Measurements from ENCODE around the gene DEPDC1B. TPM values are rescaled to one million over a fixed set of nuclear protein-coding genes. Genes with fewer than 3 reads are reported as not detected.

DEPDC1B gene
- total RNA-seq, 2 donors from 2014 or later, result 0.66 to 2.3 TPM

- no peak overlapping the region for H3K27ac ChIP-seq
- no peaks in the 10 kb centered on the region for H3K36me3 ChIP-seq (replicated peaks in 1 of 2; ENCODE audit: insufficient read depth in 1 of 2, low read depth in 2 of 2)
- intact Hi-C loops (cut with DNase I), result no loop called here
- TF ChIP-seq CTCF (IDR thresholded peaks at IDR 0.05) (no peak), POLR2A (IDR thresholded peaks at IDR 0.05) (no peak)
- H3K4me1 ChIP-seq, result no peaks in the 10 kb centered on the region
- H3K4me3 ChIP-seq, result no peak overlapping the region
- H3K27me3 ChIP-seq, result no peaks in the 10 kb centered on the region
- ATAC-seq (no peak), DNase-seq (no peak)
- H3K9me3 ChIP-seq, result no peaks in the 10 kb centered on the region
- 48 to 51% methylated on average over 5 of the region's 5 CpGs for WGBS, 2 donors
Measured at GRCh38 chr5:60585618-60586017, 114.3 kb downstream of the DEPDC1B start.

GRCh38 chr5:60584304-60584703 is 115.7 kb downstream of the DEPDC1B start:
- Histone ChIP-seq H3K4me3 (no peak overlapping the region), H3K36me3 (replicated peaks in 1 of 2; ENCODE audit: insufficient read depth in 1 of 2, low read depth in 2 of 2) (no peaks in the 10 kb centered on the region), H3K9me3 (no peaks in the 10 kb centered on the region), H3K4me1 (no peaks in the 10 kb centered on the region), H3K27me3 (no peaks in the 10 kb centered on the region), H3K27ac (no peak overlapping the region)
- no peak for DNase-seq
- TF ChIP-seq POLR2A (IDR thresholded peaks at IDR 0.05) (no peak), CTCF (IDR thresholded peaks at IDR 0.05) (no peak)
- WGBS, 2 donors, result 87 to 91% methylated on average over 2 of the region's 2 CpGs
- intact Hi-C loops (cut with DNase I), result no loop called here
- ATAC-seq, result no peak

- TF ChIP-seq CTCF (IDR thresholded peaks at IDR 0.05) (no peak), POLR2A (IDR thresholded peaks at IDR 0.05) (no peak)
- no peak for ATAC-seq
- intact Hi-C loops (cut with DNase I), result no loop called here
Measured at GRCh38 chr5:60583616-60584015, 116.3 kb downstream of the DEPDC1B start.

GRCh38 chr5:60578315-60578714 is 121.7 kb downstream of the DEPDC1B start:
- no peaks in the 10 kb centered on the region for H3K9me3 ChIP-seq
- no peak overlapping the region for H3K27ac ChIP-seq
- no peaks in the 10 kb centered on the region for H3K36me3 ChIP-seq (replicated peaks in 1 of 2; ENCODE audit: insufficient read depth in 1 of 2, low read depth in 2 of 2)
- ATAC-seq (no peak), DNase-seq (no peak)
- H3K4me3 ChIP-seq, result no peak overlapping the region
- no peak for TF ChIP-seq POLR2A (IDR thresholded peaks at IDR 0.05)
- no peak for TF ChIP-seq CTCF (IDR thresholded peaks at IDR 0.05)
- WGBS, 2 donors, result 63 to 84% methylated on average over 3 of the region's 3 CpGs
- H3K4me1 ChIP-seq, result no peaks in the 10 kb centered on the region
- H3K27me3 ChIP-seq, result no peaks in the 10 kb centered on the region
- intact Hi-C loops (cut with DNase I), result no loop called here

More at GRCh38 chr5:60583616-60584015, 116.3 kb downstream of the DEPDC1B start:
- Histone ChIP-seq H3K27ac (no peak overlapping the region), H3K9me3 (no peaks in the 10 kb centered on the region), H3K4me1 (no peaks in the 10 kb centered on the region), H3K36me3 (replicated peaks in 1 of 2; ENCODE audit: insufficient read depth in 1 of 2, low read depth in 2 of 2) (no peaks in the 10 kb centered on the region), H3K27me3 (no peaks in the 10 kb centered on the region), H3K4me3 (no peak overlapping the region)
- no peak for DNase-seq

- Histone ChIP-seq H3K4me1 (no peaks in the 10 kb centered on the region), H3K9me3 (no peaks in the 10 kb centered on the region), H3K36me3 (replicated peaks in 1 of 2; ENCODE audit: insufficient read depth in 1 of 2, low read depth in 2 of 2) (no peaks in the 10 kb centered on the region), H3K27me3 (no peaks in the 10 kb centered on the region), H3K27ac (no peak overlapping the region), H3K4me3 (no peak overlapping the region)
- WGBS, 2 donors, result 68 to 80% methylated on average over 1 of the region's 1 CpG
- ATAC-seq, result no peak
- DNase-seq, result no peak
- TF ChIP-seq POLR2A (IDR thresholded peaks at IDR 0.05), result no peak
- TF ChIP-seq CTCF (IDR thresholded peaks at IDR 0.05), result no peak
- intact Hi-C loops (cut with DNase I), result no loop called here
Measured at GRCh38 chr5:60577116-60577515, 122.8 kb downstream of the DEPDC1B start.
